GM18505 (cell line): ENCODE results near the gene DHRS3.
"Not testable (repeated sequence)": the region's sequence is repeated elsewhere in the genome, so short reads cannot be mapped to it uniquely, and the experiment has no call there.

Experiments used
- ATAC-seq: cut with Tn5 transposase; IDR thresholded peaks from one replicate; pipeline ENCODE4 v1.9.1; 2021; ENCODE audit not compliant: unreplicated experiment
- POLR2A ChIP-seq: IDR thresholded peaks from 4 replicates; pipeline ENCODE4 v1.6.1; 2011; ENCODE audit warnings: borderline replicate concordance; ENCODE audit not compliant: insufficient read depth, insufficient read length; ENCODE audit errors: extremely low read depth

Gene DHRS3, protein sequence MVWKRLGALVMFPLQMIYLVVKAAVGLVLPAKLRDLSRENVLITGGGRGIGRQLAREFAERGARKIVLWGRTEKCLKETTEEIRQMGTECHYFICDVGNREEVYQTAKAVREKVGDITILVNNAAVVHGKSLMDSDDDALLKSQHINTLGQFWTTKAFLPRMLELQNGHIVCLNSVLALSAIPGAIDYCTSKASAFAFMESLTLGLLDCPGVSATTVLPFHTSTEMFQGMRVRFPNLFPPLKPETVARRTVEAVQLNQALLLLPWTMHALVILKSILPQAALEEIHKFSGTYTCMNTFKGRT

DNA sequence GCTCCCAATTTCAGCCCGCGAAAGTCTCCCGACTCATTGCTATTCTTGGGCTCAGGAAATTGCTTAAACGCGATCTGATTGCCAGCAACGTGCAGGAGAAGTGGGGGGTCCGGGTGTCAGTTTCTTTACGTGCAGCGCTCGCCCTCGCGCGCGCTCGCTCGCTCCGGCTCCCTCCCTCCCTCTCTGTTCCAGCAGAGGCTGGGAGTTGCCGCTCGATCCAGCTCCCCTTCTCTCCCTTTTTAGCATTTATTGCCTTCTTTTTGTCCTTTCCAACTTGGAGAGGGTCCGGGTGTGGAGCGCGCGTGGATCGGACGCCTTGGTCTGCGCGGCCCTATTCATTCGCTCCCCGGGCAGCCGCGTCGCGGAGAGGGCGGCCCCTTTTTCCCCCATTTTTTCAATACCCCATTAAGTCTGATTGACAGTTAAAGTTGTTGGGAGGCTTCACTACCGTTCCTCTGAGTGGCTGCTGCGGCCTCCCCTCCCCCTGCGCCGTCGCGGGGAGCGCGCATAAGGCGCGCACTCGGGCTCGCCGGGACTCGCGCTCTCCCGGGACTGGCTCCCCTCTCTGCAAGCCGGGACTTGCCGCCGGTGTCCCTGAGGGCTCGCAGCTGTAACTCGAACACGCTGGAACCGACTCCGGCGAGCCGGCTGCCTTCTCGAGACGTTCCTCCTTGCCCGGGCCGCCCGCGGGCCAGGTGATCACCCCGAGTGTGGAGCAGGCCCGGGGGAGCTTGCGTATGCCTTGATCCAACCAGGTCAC is at the start of gene DHRS3:
TSS of gene DHRS3 (minus strand) at position 310 of the 760 bp plus-strand sequence. CDS start 862 bp downstream, outside the sequence.
- no peak for TF ChIP-seq POLR2A
- ATAC-seq, result no peak

DNA sequence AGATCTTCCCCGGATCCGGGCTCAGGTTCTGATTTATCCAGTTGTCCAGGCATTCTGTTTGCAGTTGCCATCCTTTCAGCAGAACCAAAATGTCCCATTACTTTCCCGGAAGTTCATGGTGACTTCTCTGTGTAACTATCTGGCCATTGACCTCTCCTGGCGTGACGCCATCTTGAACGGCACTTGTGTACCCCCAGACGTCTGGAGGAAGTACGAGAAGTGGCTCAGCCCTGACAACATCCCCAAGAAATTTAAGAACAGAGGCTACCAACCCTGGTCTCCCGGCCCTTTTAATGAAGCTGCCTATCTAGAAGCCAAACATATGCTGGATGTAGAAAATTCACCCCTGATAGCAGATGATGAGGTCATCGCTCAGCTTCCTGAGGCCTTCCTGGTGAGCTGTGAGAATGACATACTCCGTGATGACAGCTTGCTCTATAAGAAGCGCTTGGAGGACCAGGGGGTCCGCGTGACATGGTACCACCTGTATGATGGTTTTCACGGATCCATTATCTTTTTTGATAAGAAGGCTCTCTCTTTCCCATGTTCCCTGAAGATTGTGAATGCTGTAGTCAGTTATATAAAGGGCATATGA is 48.2 kb upstream of the DHRS3 start:
- ATAC-seq, result no peak

DNA sequence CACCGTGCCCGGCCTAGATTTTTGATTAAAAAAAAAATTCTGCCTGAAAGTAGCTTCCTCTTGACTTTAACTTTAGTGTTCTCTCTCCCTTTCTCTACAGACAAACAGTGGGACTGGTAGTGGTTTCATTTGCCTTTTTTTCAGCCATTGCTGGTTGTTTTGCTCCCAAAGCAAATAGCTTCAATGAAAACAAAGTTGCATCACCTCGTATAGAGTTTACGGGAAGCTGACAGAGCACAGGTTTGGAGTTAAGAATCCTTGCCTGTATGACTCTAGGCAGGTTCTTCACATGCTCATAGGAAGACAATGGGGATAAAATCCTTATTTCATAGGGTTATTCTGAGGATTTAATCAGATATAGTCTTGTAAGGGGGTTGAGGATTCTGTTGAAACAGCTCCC is 47.5 kb upstream of the DHRS3 start:
- no peak for ATAC-seq
- TF ChIP-seq POLR2A, result no peak

More for the DNA sequence above, 48.2 kb upstream of the DHRS3 start:
- TF ChIP-seq POLR2A, result no peak

DNA sequence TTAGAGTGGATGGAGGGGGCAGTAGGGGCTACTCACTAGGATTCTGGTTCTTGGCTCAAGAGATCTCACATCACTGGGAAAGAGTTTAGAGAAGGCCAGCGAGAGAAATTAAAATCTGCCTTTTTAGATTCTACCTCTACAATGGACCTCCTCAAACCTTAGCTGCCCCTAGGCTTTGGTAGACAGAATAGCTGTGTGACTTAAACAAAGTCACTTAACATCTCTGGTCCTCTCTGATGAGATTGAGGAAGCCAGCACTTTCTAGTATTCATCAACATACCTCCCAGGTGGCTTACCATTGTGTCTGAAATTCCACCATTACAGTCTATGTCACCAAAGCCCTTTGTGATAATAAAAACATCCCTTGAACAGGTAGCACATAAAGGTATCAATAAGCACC is 44.5 kb upstream of the DHRS3 start:
- no peak for ATAC-seq
- TF ChIP-seq POLR2A, result no peak

DNA sequence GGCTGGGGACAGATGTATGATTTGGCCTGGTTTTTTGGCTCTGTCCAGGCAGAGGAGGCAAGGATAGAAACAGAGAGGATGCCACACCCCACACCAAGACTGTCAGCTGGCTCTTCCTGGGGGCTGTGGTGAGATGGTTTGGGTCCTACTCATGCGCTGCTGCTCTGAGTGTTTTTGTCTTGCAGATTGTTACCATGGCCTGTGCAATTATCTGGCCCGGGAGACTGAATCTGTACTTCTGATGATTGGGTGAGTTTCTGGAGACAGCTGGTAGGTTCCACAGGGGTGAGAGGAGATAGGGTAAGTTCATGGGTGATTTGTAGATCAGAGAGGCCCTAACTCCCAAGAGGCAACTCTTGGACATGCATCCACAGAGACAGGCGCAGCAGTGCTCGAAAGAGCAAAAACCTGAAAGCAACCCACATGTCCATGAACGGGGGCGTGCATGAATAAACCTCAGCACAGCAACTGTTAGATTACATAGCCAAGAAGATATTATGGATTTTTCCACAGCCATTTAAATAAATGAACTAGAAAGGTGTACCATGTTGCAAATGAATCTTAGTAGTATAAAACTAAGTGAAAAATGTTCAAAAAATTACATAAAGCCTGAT is 43.7 kb upstream of the DHRS3 start:
- TF ChIP-seq POLR2A, result no peak
- no peak for ATAC-seq

DNA sequence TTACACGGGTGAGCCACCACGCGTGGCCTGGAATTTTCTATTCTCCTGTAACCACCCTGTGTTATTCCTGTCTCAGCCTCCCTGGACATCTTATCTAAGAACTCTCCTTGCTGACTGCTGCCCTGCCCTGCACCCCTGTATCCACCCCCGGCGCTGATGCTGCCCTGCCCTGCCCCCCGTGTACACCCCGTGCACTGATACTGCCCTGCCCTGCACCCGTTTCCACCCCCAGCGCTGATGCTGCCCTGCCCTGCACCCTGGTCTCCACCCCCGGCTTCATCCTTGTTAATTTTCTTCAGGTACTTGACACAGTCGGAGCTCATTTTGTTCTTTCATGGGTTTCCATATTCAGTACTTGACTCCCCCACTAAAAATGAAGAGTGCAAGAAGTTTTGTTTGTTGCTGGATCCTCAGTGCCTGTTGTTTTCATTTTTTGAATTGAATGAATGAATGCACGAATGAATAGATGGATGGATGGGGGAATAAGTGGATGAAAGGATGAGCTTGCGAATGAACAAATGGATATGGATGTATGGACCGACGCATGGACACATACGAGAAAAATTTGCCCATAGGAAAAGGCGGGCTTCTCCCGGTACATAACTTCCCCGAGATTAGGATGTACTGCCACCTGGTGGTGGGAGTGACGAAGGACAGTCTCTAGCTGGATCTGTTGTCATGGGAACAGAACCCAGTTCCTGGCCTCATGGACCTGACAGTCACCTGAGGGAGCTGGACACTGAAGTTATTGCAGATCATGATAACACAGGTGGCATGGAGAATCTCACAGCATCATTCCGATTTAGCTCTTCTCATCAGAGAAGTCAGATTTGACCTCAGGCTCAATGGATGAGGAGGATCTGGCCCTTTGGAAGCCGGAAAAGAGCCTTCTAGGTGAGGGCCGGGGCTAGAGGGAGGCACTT is 40.8 kb upstream of the DHRS3 start:
- ATAC-seq, result no peak
- no peak for TF ChIP-seq POLR2A

DNA sequence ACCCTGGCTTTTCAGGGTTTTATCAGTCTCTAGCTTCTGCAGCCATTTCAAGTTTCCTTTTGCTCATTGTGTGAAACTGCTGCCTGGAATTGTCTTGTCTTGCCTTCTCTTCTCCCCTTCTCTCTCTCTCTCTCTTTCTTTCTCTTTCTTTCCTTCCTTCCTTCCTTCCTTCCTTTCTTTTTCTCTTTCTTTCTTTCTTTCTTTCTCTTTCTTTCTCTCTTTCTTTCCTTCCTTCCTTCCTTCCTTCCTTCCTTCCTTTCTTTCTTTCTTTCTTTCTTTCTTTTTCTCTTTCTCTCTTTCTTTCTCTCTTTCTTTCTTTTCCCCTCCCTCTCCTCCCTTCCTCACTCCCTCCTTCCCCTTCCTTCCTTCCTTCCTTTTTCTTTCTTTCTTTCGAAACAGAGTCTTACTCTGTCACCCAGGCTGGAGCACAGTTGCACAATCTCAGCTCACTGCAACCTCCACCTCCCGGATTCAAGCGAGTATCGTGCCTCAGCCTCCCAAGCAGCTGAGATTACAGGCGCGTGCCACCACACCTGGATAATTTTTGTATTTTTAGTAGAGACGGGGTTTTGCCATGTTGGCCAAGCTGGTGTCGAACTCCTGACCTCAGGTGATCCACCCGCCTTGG is 40.0 kb upstream of the DHRS3 start:
- ATAC-seq, result not testable (repeated sequence)

DNA sequence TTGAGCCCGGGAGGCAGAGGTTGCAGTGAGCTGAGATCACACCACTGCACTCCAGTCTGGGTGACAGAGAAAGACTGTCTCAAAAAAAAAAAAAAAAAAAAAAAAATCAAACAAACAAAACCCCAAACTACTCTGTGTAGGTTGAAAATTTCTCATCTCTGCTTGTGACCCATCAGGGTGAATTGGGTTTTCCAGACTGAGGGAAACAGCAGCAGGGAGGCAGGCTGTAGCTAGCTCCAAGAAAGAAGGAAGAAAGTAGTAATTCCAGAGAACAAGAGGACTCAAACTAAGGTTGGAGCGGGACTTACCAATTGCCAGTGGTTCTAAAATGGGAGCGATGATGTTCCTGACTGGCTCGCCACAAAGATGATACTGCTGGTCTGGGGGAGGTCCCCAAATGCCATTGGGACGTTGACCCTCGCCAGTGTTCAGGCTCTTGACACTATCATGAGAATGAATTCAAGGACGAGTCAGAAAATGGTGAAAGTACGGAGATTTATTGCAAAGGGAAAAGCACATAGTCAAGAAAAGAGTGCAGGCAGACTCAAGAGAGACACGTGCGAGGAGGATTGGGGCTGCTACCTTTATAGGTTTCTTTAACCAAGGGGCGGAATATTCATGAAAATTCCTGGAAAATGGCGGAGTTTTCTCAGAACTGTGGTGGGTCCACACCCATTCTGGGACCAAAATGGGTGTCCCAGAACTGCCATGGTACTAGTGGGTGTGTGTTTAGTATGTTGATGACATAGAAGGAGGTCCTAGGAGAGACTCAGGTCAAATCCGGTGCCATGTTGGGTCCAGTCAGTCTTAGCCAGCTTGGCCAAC is 39.3 kb upstream of the DHRS3 start:
- no peak for ATAC-seq
- TF ChIP-seq POLR2A, result no peak

DNA sequence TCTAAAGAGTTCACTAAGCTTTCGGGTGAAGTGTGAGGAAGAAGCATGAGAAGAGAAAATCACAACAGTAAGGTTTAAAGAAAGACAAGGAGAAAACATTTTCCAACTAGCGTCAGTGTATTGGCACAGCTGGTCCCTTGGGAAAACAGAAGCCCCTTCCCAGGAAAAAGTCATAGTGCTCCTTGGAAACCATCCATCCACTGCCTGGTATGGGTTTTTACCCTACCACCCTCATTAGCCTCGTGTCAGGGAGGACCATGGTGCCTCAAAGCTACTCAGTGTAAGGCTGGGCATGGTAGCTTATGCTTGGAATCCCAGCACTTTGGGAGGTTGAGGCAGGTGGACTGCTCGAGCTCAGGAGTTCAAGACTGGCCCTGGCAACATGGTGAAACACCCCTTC is 38.6 kb upstream of the DHRS3 start:
- TF ChIP-seq POLR2A, result no peak
- no peak for ATAC-seq

DNA sequence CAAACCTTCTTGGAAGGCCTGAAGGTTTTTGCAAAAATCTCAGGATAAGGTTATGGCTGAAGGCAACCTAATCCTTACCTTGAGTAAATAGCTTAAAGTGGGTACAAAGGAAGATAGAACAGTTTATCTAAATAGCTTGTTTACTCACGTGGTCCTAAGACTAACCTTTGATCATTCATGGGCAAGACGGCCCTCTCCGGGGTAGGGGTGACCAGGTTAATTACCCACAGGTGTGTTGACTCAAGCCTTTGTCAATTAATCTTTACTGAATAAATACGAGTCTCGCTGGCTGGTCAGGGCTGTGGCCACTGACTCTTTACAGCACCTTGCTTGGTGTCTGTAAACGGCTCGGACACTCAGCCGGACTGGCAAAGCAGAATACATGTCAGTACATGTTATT is 36.6 kb upstream of the DHRS3 start:
- no peak for ATAC-seq
- TF ChIP-seq POLR2A, result no peak

DNA sequence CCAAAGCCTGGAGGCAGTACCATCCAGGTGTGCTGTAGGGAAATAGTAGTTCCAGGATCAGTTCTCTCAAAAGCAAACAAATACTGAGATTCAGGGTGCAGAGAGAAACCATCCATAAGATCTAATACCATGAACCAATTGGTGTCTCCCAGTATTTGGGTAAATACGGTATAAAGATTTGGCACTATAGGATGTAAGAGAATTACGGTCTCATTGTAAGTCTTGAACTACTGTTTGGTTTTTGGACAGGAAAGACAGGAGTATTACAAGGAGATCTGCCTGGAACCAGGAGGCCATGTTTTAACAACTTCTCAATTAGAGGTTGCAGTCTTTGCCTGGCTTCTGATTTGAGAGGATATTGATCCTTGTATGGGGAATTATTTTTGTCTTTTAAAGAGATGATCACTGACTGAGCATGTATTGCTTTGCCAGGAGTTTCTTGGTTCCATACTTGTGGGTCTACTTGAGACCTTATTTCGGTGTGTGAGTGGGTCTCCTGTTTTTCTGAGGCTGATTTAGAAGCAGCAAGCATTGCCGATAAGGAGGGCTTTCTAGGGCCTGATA is 36.1 kb upstream of the DHRS3 start:
- ATAC-seq, result no peak
- TF ChIP-seq POLR2A, result no peak
